Measurements from ENCODE around the gene ADCK1.
"Not testable (repeated sequence)": the region's sequence is repeated elsewhere in the genome, so short reads cannot be mapped to it uniquely, and the experiment has no call there.

The ADCK1 gene

DNA sequence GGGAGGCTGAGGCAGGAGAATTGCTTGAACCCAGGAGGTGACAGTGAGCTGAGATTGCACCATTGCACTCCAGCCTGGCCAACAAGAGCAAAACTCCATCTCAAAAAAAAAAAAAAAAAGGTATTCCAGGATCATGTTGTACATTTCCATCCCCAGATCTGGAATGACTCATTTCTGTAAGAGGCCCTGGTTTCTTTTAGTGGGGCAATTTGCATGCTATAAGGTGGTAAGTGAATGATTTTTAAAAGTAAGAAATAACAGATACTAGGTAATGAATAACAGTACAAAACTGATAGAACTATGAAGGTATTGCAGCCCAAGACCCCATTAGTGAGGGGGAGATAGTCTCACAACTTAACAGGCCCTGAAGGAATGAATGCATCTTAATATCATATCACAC lies 17.7 kb upstream of the ADCK1 start:
- no peaks in the 10 kb centered on the region for H3K9me3 ChIP-seq (ENCODE audit: control insufficient read depth, low read length)
- peaks cover 5% of the 10 kb centered on the region for H3K4me1 ChIP-seq (ENCODE audit: control insufficient read depth, insufficient read depth, low read length)
- no peak overlapping the region for H3K4me3 ChIP-seq (ENCODE audit: insufficient read depth, low read depth, low read length)
- no peak overlapping the region for H3K27ac ChIP-seq (ENCODE audit: insufficient read depth, low read depth, low read length, poor library complexity, severe bottlenecking)
- no peaks in the 10 kb centered on the region for H3K36me3 ChIP-seq (ENCODE audit: control insufficient read depth, insufficient read depth, low read length)
- no peaks in the 10 kb centered on the region for H3K27me3 ChIP-seq (ENCODE audit: control insufficient read depth, insufficient read depth, low read length, poor library complexity, severe bottlenecking)

DNA sequence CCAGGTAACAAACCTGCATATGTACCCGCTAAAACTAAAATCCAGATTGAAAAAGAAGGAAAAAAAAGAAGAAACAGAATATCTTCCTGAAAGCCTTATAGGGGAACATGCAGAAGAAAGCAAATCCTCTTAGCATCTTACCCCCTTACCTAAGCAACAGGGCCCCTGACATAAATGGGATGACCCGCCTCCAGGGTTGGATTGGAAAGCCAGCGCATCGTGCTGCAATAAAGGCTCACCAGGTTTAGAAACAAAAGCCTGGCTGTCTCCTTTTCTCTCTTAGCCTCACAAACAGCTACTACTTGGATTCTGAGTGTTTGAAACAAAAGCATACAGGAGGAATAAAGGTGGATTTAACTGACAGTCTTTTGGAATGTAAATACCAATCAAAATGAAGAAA lies 13.8 kb upstream of the ADCK1 start:
- H3K27ac ChIP-seq (ENCODE audit: insufficient read depth, low read depth, low read length, poor library complexity, severe bottlenecking): no peak overlapping the region
- H3K4me3 ChIP-seq (ENCODE audit: insufficient read depth, low read depth, low read length): no peak overlapping the region
- no peaks in the 10 kb centered on the region for H3K9me3 ChIP-seq (ENCODE audit: control insufficient read depth, low read length)
- no peaks in the 10 kb centered on the region for H3K36me3 ChIP-seq (ENCODE audit: control insufficient read depth, insufficient read depth, low read length)
- H3K27me3 ChIP-seq (ENCODE audit: control insufficient read depth, insufficient read depth, low read length, poor library complexity, severe bottlenecking): no peaks in the 10 kb centered on the region
- peaks cover 5% of the 10 kb centered on the region for H3K4me1 ChIP-seq (ENCODE audit: control insufficient read depth, insufficient read depth, low read length)
- WGBS, 2 experiments: 15 to 16% methylated on average over 3 of the region's 4 CpGs

DNA sequence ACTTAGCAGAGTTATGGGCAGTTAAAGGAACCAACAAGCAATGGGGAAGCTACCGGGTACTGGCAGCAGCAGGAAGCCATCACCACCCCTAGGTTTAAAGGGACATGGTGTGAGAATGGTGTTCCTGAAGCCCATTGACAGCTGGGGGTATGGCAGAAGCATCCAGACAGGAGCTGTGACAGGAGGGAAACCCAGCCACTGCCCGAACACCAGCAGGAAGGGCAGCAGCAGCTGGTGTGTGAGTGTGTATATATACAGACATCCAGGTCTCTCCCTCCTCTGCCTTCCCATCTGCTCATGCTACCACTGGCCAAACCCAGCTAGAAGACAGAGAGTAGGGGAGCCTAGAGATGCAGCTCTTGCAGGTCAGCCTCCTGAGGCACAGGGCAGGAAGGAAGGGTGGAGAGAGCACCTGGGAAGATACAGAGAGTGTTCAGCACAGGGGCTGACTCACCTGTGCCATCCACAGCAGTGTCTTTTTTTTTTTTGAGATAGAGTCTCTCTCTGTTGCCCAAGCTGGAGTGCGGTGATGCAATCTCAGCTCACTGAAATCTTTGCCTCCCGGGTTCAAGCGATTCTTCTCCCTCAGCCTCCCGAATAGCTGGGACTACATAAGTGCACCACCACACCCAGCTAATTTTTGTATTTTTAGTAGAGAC lies 9.2 kb upstream of the ADCK1 start:
- H3K4me1 ChIP-seq (ENCODE audit: control insufficient read depth, insufficient read depth, low read length): peaks cover 2% of the 10 kb centered on the region
- no peaks in the 10 kb centered on the region for H3K36me3 ChIP-seq (ENCODE audit: control insufficient read depth, insufficient read depth, low read length)
- no peaks in the 10 kb centered on the region for H3K27me3 ChIP-seq (ENCODE audit: control insufficient read depth, insufficient read depth, low read length, poor library complexity, severe bottlenecking)
- no peaks in the 10 kb centered on the region for H3K9me3 ChIP-seq (ENCODE audit: control insufficient read depth, low read length)
- no peak overlapping the region for H3K27ac ChIP-seq (ENCODE audit: insufficient read depth, low read depth, low read length, poor library complexity, severe bottlenecking)
- 71 to 79% methylated on average over 6 of the region's 6 CpGs for WGBS, 2 experiments
- H3K4me3 ChIP-seq (ENCODE audit: insufficient read depth, low read depth, low read length): no peak overlapping the region

DNA sequence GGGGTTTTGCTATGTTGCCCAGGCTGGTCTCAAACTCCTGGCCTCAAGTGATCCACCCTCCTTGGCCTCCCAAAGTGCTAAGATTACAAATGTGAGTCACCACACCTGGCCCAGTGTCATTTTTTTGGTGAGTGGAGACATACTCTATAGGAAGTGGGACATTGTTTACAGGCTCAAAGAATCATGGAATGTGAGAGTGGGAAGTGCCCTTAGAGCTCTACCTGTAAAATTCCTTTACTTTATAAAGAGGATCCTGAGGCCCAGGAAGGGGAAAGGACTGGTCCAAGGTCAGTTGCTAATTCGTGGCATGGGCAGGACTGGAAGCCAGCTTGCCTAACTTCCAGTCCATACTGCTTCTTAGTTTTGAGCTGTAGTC lies 8.7 kb upstream of the ADCK1 start:
- Histone ChIP-seq H3K36me3 (ENCODE audit: control insufficient read depth, insufficient read depth, low read length) (no peaks in the 10 kb centered on the region), H3K4me1 (ENCODE audit: control insufficient read depth, insufficient read depth, low read length) (no peaks in the 10 kb centered on the region), H3K9me3 (ENCODE audit: control insufficient read depth, low read length) (no peaks in the 10 kb centered on the region), H3K27me3 (ENCODE audit: control insufficient read depth, insufficient read depth, low read length, poor library complexity, severe bottlenecking) (no peaks in the 10 kb centered on the region), H3K4me3 (ENCODE audit: insufficient read depth, low read depth, low read length) (no peak overlapping the region), H3K27ac (ENCODE audit: insufficient read depth, low read depth, low read length, poor library complexity, severe bottlenecking) (no peak overlapping the region)
- WGBS, 2 experiments: 73 to 78% methylated on average over 1 of the region's 1 CpG

DNA sequence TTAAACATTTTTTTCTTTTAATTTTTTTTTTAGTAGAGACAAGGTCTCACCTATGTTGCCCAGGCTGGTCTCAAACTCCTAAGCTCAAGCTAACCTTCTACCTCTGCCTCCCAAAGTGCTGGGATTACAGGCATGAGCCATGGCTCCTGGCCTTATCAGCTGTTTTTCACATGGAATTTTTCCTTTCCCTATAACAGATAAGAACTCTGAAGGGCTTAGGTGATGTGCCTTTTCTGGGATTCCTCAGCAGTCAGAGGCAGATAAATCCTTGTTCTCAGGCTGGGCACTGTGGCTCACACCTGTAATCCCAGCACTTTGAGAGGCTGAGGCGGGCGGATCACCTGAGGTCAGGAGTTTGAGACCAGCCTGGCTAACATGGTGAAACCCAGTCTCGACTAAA lies 6.7 kb upstream of the ADCK1 start:
- WGBS, 2 experiments: 84 to 90% methylated on average over 3 of the region's 3 CpGs
- H3K9me3 ChIP-seq (ENCODE audit: control insufficient read depth, low read length); H3K27ac ChIP-seq (ENCODE audit: insufficient read depth, low read depth, low read length, poor library complexity, severe bottlenecking); H3K4me3 ChIP-seq (ENCODE audit: insufficient read depth, low read depth, low read length); H3K27me3 ChIP-seq (ENCODE audit: control insufficient read depth, insufficient read depth, low read length, poor library complexity, severe bottlenecking); H3K36me3 ChIP-seq (ENCODE audit: control insufficient read depth, insufficient read depth, low read length); H3K4me1 ChIP-seq (ENCODE audit: control insufficient read depth, insufficient read depth, low read length): not testable (repeated sequence)

DNA sequence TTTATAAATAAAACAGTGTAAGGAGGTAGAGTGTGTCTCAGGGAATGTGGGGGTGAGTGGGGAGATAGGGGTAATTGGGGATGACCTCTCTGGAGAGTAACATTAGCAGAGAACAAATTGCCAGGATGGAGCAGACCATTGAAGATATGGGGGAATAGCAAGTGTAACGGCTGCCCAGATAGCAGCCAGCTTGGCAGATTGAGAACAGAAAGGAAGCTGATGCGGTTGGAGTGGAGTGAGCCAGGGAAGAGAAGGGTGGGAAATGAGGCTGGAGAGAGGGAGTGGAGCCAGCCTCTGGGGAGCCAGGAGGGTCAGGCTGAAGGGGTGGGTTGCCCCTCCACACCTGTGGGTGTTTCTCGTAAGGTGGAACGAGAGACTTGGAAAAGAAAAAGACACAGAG lies 5.6 kb upstream of the ADCK1 start:
- no peaks in the 10 kb centered on the region for H3K36me3 ChIP-seq (ENCODE audit: control insufficient read depth, insufficient read depth, low read length)
- H3K27me3 ChIP-seq (ENCODE audit: control insufficient read depth, insufficient read depth, low read length, poor library complexity, severe bottlenecking): no peaks in the 10 kb centered on the region
- WGBS, 2 experiments: 81 to 92% methylated on average over 4 of the region's 4 CpGs

DNA sequence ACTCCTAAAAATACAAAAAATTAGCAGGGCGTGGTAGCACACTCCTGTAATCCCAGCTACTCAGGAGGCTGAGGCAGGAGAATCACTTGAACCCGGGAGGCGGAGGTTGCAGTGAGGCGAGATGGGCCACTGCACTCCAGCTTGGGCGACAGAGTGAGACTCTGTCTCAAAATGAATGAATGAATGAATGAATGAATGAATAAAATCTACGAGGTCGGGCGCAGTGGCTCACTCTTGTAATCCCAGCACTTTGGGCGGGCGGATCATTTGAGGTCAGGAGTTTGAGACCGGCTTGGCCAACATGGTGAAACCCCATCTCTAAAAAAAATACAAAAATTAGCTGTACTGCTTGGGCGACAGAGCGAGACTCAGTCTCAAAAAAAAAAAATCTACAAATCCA lies 453 bp upstream of the ADCK1 start:
- WGBS, 2 experiments: 87 to 90% methylated on average over 13 of the region's 13 CpGs
- H3K27ac ChIP-seq (ENCODE audit: insufficient read depth, low read depth, low read length, poor library complexity, severe bottlenecking); H3K36me3 ChIP-seq (ENCODE audit: control insufficient read depth, insufficient read depth, low read length); H3K27me3 ChIP-seq (ENCODE audit: control insufficient read depth, insufficient read depth, low read length, poor library complexity, severe bottlenecking); H3K4me1 ChIP-seq (ENCODE audit: control insufficient read depth, insufficient read depth, low read length); H3K9me3 ChIP-seq (ENCODE audit: control insufficient read depth, low read length): not testable (repeated sequence)
- H3K4me3 ChIP-seq (ENCODE audit: insufficient read depth, low read depth, low read length): peak overlapping the region; percentile 85

More for the DNA sequence above, 5.6 kb upstream of the ADCK1 start:
- no peaks in the 10 kb centered on the region for H3K4me1 ChIP-seq (ENCODE audit: control insufficient read depth, insufficient read depth, low read length)
- H3K9me3 ChIP-seq (ENCODE audit: control insufficient read depth, low read length): no peaks in the 10 kb centered on the region
- H3K27ac ChIP-seq (ENCODE audit: insufficient read depth, low read depth, low read length, poor library complexity, severe bottlenecking): no peak overlapping the region
- no peak overlapping the region for H3K4me3 ChIP-seq (ENCODE audit: insufficient read depth, low read depth, low read length)

DNA sequence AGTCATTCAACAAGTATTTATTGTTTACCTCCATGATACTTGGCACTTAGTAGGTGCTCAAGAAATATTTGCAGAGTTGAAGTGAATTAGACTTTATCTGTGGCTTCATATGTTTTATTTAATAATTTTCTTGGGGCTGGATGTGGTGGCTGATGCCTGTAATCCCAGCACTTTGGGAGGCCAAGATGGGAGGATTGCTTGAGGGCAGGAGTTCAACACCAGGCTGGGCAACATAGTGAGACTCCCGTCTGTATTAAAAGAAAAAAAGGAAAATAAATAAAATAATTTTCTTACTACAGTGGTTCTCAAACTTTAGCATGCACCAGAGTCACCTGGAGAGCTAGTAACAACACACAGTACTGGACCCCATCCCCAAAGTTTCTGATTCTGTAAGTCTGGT lies 905 bp downstream of the ADCK1 start:
- H3K9me3 ChIP-seq (ENCODE audit: control insufficient read depth, low read length): no peaks in the 10 kb centered on the region
- H3K27ac ChIP-seq (ENCODE audit: insufficient read depth, low read depth, low read length, poor library complexity, severe bottlenecking): no peak overlapping the region
- H3K27me3 ChIP-seq (ENCODE audit: control insufficient read depth, insufficient read depth, low read length, poor library complexity, severe bottlenecking): no peaks in the 10 kb centered on the region
- no peaks in the 10 kb centered on the region for H3K4me1 ChIP-seq (ENCODE audit: control insufficient read depth, insufficient read depth, low read length)
- no CpG with 5 or more reads among the region's 1 CpG for WGBS, 2 experiments
- no peaks in the 10 kb centered on the region for H3K36me3 ChIP-seq (ENCODE audit: control insufficient read depth, insufficient read depth, low read length)
- peak overlapping the region; percentile 85 for H3K4me3 ChIP-seq (ENCODE audit: insufficient read depth, low read depth, low read length)

DNA sequence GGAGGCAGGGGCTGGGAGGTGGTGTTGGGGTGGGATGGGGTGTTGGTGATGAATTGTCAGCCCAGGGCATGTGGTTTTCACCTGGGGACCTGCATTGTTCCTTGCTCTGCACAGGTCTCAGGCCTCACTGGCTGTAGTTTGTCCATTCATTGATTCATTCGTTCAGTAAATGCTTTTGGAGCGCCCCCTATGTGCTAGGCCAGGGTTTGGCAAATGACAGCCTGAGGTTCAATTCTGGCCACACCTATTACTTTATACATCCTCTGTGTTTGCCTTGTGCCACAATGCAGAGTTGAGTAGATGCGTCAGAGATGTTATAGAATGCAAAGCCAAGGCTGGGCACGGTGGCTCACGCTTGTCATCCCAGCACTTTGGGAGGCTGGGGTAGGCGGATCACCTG lies 4.7 kb downstream of the ADCK1 start:
- H3K27me3 ChIP-seq (ENCODE audit: control insufficient read depth, insufficient read depth, low read length, poor library complexity, severe bottlenecking): no peaks in the 10 kb centered on the region
- H3K4me1 ChIP-seq (ENCODE audit: control insufficient read depth, insufficient read depth, low read length): no peaks in the 10 kb centered on the region
- no peaks in the 10 kb centered on the region for H3K9me3 ChIP-seq (ENCODE audit: control insufficient read depth, low read length)
- 63 to 64% methylated on average over 6 of the region's 6 CpGs for WGBS, 2 experiments
- H3K4me3 ChIP-seq (ENCODE audit: insufficient read depth, low read depth, low read length): no peak overlapping the region
- H3K27ac ChIP-seq (ENCODE audit: insufficient read depth, low read depth, low read length, poor library complexity, severe bottlenecking): no peak overlapping the region
- no peaks in the 10 kb centered on the region for H3K36me3 ChIP-seq (ENCODE audit: control insufficient read depth, insufficient read depth, low read length)

DNA sequence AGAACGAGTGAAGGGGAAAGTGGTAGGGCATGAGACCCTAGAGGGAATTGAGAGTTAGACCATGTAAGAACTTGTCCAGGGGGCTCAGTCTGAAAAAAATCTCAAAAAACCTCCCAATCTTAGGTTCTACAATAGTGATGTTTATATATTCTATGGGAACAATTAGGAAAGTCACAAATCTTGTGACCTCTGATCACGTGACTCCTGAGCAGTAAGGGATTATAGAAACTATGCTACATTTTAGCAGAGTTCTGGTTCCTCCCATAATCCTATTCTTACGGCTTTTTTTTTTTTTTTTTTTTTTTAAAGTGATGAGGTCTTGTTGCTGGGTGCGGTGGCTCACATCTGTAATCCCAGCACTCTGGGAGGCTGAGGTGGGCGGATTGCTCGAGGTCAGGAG lies 5.8 kb downstream of the ADCK1 start:
- Histone ChIP-seq H3K36me3 (ENCODE audit: control insufficient read depth, insufficient read depth, low read length) (no peaks in the 10 kb centered on the region), H3K27me3 (ENCODE audit: control insufficient read depth, insufficient read depth, low read length, poor library complexity, severe bottlenecking) (no peaks in the 10 kb centered on the region), H3K4me1 (ENCODE audit: control insufficient read depth, insufficient read depth, low read length) (no peaks in the 10 kb centered on the region), H3K9me3 (ENCODE audit: control insufficient read depth, low read length) (no peaks in the 10 kb centered on the region), H3K4me3 (ENCODE audit: insufficient read depth, low read depth, low read length) (no peak overlapping the region), H3K27ac (ENCODE audit: insufficient read depth, low read depth, low read length, poor library complexity, severe bottlenecking) (no peak overlapping the region)
- WGBS, 2 experiments: 92 to 96% methylated on average over 4 to 6 of the region's 6 CpGs

DNA sequence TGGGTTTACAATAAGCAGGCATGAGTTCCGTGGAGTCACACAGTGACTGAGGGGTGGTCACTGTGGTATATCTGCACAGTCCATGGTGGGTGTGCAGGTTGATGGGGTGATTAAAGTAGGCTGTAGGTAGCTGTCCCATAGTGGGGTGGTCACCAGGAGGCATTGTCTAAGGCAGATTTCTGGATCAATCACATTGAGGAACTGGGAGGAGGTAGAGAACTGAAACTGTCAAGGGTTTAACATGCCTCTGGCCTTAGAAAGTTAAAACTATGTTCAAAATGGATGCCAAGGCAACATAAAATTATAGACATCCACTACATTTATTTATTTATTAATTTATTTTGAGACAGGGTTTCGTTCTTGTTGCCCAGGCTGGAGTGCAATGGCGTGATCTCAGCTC lies 8.3 kb downstream of the ADCK1 start:
- Histone ChIP-seq H3K27me3 (ENCODE audit: control insufficient read depth, insufficient read depth, low read length, poor library complexity, severe bottlenecking) (no peaks in the 10 kb centered on the region), H3K4me1 (ENCODE audit: control insufficient read depth, insufficient read depth, low read length) (no peaks in the 10 kb centered on the region), H3K36me3 (ENCODE audit: control insufficient read depth, insufficient read depth, low read length) (no peaks in the 10 kb centered on the region), H3K9me3 (ENCODE audit: control insufficient read depth, low read length) (no peaks in the 10 kb centered on the region), H3K27ac (ENCODE audit: insufficient read depth, low read depth, low read length, poor library complexity, severe bottlenecking) (no peak overlapping the region), H3K4me3 (ENCODE audit: insufficient read depth, low read depth, low read length) (no peak overlapping the region)
- 93 to 99% methylated on average over 3 of the region's 3 CpGs for WGBS, 2 experiments

All from ectodermal cell (in vitro differentiated cells).